ENCODE measurements around the gene CPED1.

Gene CPED1

DNA sequence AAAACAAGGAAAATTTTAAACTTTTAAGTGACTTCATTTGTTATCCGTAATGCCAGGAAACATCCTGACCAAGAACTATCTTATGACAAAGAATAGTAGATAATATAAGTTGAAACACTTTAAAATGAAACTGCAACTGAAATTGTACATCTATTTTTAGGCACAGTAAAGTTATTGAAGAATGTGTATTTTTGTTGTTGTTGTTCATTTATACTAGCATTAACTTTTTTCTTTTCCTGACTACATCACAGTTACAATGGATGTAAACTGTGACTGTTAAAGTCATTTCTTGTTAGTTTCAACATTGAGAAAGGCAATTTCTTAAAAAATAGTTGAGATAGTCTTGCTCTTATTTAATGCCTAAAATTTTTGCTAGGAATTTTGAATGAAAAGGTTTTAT is 2.6 kb downstream of the CPED1 start:
- TF ChIP-seq, protein P1, sequence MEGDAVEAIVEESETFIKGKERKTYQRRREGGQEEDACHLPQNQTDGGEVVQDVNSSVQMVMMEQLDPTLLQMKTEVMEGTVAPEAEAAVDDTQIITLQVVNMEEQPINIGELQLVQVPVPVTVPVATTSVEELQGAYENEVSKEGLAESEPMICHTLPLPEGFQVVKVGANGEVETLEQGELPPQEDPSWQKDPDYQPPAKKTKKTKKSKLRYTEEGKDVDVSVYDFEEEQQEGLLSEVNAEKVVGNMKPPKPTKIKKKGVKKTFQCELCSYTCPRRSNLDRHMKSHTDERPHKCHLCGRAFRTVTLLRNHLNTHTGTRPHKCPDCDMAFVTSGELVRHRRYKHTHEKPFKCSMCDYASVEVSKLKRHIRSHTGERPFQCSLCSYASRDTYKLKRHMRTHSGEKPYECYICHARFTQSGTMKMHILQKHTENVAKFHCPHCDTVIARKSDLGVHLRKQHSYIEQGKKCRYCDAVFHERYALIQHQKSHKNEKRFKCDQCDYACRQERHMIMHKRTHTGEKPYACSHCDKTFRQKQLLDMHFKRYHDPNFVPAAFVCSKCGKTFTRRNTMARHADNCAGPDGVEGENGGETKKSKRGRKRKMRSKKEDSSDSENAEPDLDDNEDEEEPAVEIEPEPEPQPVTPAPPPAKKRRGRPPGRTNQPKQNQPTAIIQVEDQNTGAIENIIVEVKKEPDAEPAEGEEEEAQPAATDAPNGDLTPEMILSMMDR (IDR thresholded peaks at IDR 0.05; ENCODE audit: low read depth, low read length): no peak
- no peak for DNase-seq (ENCODE audit: low read depth in 2 of 2)

GRCh38 chr7:120991581-120991980 is 3.1 kb downstream of the CPED1 start:
- TF ChIP-seq, protein P1 (IDR thresholded peaks at IDR 0.05; ENCODE audit: low read depth, low read length): no peak
- peak overlapping the region in 1 of 2 donors; percentile 68 for H3K4me3 ChIP-seq (replicated peaks in 1 of 2; ENCODE audit: low read depth in 2 of 2, low read length in 2 of 2)
- DNase-seq (ENCODE audit: low read depth in 2 of 2): peak in 1 of 2 donors; percentile 86

More for the DNA sequence above, 2.6 kb downstream of the CPED1 start:
- peak overlapping the region in 1 of 2 donors; percentile 68 for H3K4me3 ChIP-seq (replicated peaks in 1 of 2; ENCODE audit: low read depth in 2 of 2, low read length in 2 of 2)

DNA sequence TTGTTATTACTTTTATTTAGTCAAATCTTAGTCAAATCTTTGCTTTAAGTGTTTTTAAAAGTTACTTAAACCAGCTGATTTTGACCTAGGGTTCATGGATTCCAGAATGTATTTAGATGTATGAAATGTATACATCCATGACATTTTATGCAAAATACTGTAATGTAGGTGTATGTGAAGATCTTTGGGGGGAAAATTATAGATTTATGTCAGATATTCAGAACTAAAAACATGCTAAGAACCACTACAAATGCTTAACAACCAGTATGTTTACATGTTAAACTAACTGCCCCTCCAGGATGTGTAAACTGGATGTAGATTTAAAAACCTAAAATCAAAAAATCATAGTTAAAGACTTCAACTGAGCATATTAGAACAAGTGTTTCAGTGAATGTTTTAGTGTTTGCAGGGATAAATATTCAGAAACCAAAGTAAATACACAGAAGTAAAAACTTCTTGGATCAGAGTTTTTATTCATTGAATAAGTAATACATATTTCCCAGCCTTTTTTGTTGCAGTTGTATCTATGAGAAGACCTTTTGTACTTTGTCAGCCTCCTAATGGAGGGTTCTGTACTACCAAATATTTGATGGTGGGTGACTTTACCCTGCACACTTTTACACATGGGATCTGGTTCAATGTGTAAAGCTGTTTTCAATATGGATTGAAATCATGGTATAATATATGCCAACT is 3.9 kb downstream of the CPED1 start:
- peak overlapping the region in 1 of 2 donors; percentile 68 for H3K4me3 ChIP-seq (replicated peaks in 1 of 2; ENCODE audit: low read depth in 2 of 2, low read length in 2 of 2)
- TF ChIP-seq, protein P1 (IDR thresholded peaks at IDR 0.05; ENCODE audit: low read depth, low read length): no peak
- no peak for DNase-seq (ENCODE audit: low read depth in 2 of 2)

GRCh38 chr7:120992965-120993494 is 4.5 kb downstream of the CPED1 start:
- peak overlapping the region in 1 of 2 donors; percentile 68 for H3K4me3 ChIP-seq (replicated peaks in 1 of 2; ENCODE audit: low read depth in 2 of 2, low read length in 2 of 2)
- DNase-seq (ENCODE audit: low read depth in 2 of 2): no peak
- TF ChIP-seq, protein P1 (IDR thresholded peaks at IDR 0.05; ENCODE audit: low read depth, low read length): no peak

DNA sequence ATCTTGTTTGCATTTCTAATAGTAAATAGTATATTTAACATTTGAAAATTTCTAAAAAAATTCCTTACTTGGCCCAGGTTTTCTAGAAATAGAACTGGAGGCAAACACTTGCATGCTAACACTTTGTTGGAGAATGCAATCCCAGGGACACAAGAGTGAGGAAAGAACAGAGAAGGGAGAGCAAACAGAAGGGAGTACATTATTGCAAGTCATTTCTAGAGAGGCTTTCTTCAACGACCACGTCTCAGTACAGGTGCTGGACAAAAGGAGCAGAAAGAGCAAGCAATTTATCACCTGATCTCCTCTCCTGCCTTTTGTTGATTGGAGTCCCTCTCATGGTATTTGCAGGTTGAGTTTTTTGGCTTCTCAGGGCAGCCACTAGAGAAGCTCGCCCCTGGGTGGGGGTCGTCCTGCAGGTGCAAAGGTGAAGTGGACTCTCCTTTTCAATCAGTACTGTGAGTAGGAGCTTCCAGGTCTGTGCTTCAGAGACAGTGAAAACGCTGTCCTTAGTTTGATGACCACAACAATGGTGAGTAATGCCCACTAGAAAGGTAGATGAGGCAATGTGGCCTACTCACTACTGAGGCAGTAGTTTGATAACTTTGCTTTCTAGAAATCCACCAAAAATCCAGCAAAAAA is 5.2 kb downstream of the CPED1 start:
- peak in 1 of 2 donors; percentile 78 for DNase-seq (ENCODE audit: low read depth in 2 of 2)
- no peak overlapping the region for H3K4me3 ChIP-seq (replicated peaks in 1 of 2; ENCODE audit: low read depth in 2 of 2, low read length in 2 of 2)

DNA sequence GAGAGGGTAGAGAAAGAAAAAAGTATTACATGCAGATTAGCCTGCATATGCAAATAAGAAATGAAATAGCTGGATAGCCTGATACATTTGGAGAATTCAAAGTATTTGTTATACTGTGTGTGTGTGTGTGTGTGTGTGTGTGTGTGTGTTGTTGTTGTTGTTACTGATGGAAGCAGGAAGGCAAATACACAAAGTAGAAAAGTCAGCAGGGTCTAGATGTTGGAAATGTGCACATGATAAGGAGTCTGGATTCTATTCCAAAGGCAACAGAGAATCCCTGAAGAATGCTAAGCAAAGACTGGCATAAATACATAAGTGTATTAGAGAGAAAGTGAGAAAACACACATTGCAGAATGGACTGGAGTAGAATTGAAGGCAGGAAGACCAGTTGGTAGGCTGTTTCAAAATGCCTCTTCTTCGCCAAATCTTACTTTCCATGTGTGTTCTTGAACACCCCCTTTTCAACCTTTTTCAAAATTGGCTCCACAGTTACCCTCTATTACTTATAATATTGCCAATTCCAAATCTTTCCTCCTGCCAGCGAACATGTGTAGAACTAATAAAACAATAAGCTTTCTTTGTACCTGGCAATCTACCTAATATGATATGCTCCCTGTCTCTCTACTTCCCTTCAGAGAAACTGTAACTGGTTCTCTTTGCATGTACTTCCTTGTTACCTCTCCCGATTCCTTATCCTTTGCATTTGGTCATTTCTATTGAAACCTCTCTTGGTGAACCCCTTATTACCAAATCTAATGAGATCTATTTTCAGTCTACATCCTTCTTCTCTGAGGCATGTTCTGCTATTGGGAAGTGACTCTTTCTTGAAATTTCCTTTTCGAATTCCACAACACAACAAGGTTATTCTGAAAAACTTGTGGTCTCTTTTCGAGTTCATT is 6.2 kb downstream of the CPED1 start:
- TF ChIP-seq, protein P1 (IDR thresholded peaks at IDR 0.05; ENCODE audit: low read depth, low read length): no peak
- DNase-seq (ENCODE audit: low read depth in 2 of 2): no peak
- no peak overlapping the region for H3K4me3 ChIP-seq (replicated peaks in 1 of 2; ENCODE audit: low read depth in 2 of 2, low read length in 2 of 2)

More for the DNA sequence above, 5.2 kb downstream of the CPED1 start:
- TF ChIP-seq, protein P1 (IDR thresholded peaks at IDR 0.05; ENCODE audit: low read depth, low read length): no peak
